Colon (tissue), 2 donors: ENCODE results near the gene KRT84.

Experiments
- FAIRE-seq: peaks from 2 replicates; lab custom pipeline; 2012; peaks lifted over from hg19 to GRCh38; lab: Jason Lieb, UNC
- donor health status: control.
- donor health status: control.

KRT84 gene

GRCh38 chr12:52385226-52385702 lies at the start of gene KRT84:
Gene KRT84, minus strand, starts transcription at chr12:52385652. Its CDS starts 67 bp downstream, at chr12:52385585.
- no peak for FAIRE-seq

GRCh38 chr12:52434760-52435530 lies 49.5 kb upstream of the KRT84 start:
- no peak for FAIRE-seq

GRCh38 chr12:52434081-52434733 lies 48.8 kb upstream of the KRT84 start, which contains the start of gene KRT75:
Gene KRT75, minus strand, starts transcription at chr12:52434371. Its CDS starts 67 bp downstream, at chr12:52434304.
- FAIRE-seq, result no peak

- FAIRE-seq, result no peak
Measured at GRCh38 chr12:52433501-52434080, 48.1 kb upstream of the KRT84 start.

GRCh38 chr12:52432559-52433207 lies 47.2 kb upstream of the KRT84 start:
- FAIRE-seq, result no peak

GRCh38 chr12:52428121-52428520 lies 42.7 kb upstream of the KRT84 start:
- no peak for FAIRE-seq

GRCh38 chr12:52427083-52427482 lies 41.6 kb upstream of the KRT84 start:
- FAIRE-seq, result no peak

- no peak for FAIRE-seq
Measured at GRCh38 chr12:52426034-52426433, 40.6 kb upstream of the KRT84 start.

GRCh38 chr12:52425466-52425865 lies 40.0 kb upstream of the KRT84 start:
- FAIRE-seq, result no peak

- FAIRE-seq, result no peak
Measured at GRCh38 chr12:52423661-52424500, 38.4 kb upstream of the KRT84 start.

- no peak for FAIRE-seq
Measured at GRCh38 chr12:52423035-52423434, 37.6 kb upstream of the KRT84 start.

- FAIRE-seq, result no peak
Measured at GRCh38 chr12:52419656-52420055, 34.2 kb upstream of the KRT84 start.

GRCh38 chr12:52418576-52419110 lies 33.2 kb upstream of the KRT84 start:
- FAIRE-seq, result no peak

GRCh38 chr12:52417740-52418139 lies 32.3 kb upstream of the KRT84 start:
- FAIRE-seq, result no peak

GRCh38 chr12:52416795-52417194 lies 31.3 kb upstream of the KRT84 start:
- no peak for FAIRE-seq

GRCh38 chr12:52415870-52416750 lies 30.7 kb upstream of the KRT84 start:
- FAIRE-seq, result no peak

GRCh38 chr12:52414936-52415335 lies 29.5 kb upstream of the KRT84 start:
- no peak for FAIRE-seq

GRCh38 chr12:52413782-52414345 lies 28.4 kb upstream of the KRT84 start:
- no peak for FAIRE-seq

GRCh38 chr12:52413202-52413601 lies 27.8 kb upstream of the KRT84 start:
- no peak for FAIRE-seq

- no peak for FAIRE-seq
Measured at GRCh38 chr12:52411815-52412214, 26.4 kb upstream of the KRT84 start.
